ENCODE results near the gene MCOLN2.
A peak's percentile ranks its signal among the peaks of the same experiment; 100 is the strongest.

MCOLN2 gene

GRCh38 chr1:84973498-84974334 is 23.2 kb downstream of the MCOLN2 start:
- Histone ChIP-seq H4K20me1 (ENCODE audit: control insufficient read depth, insufficient read depth, low read depth, low read length) (no peaks in the 10 kb centered on the region), H3K27me3 (ENCODE audit: control insufficient read depth, low read length) (no peaks in the 10 kb centered on the region), H3K9me2 (replicated peaks; ENCODE audit: control insufficient read depth, low read length) (no peaks in the 10 kb centered on the region), H3K9me3 (ENCODE audit: control insufficient read depth, insufficient read depth, low read length) (no peaks in the 10 kb centered on the region), H3F3A (ENCODE audit: control insufficient read depth, insufficient read depth) (no peaks in the 10 kb centered on the region), H3K79me2 (ENCODE audit: control insufficient read depth, low read length) (peaks cover 74% of the 10 kb centered on the region), H3K4me2 (ENCODE audit: low read length) (peak overlapping the region; percentile 11; the same call in 1 of the 2 replicates), H3K4me3 (ENCODE audit: low read length) (no peak overlapping the region), H3K36me3 (ENCODE audit: control insufficient read depth, low read length) (peaks cover 21% of the 10 kb centered on the region), H3K4me1 (ENCODE audit: control insufficient read depth, low read length) (peaks cover 44% of the 10 kb centered on the region), H3K27ac (ENCODE audit: low read depth, low read length) (no peak overlapping the region)
- TF ChIP-seq CTCF (IDR thresholded peaks at IDR 0.05; ENCODE audit: low read depth, low read length, poor library complexity, severe bottlenecking) = no peak
- TF ChIP-seq EZH2phosphoT487 (IDR thresholded peaks at IDR 0.05; ENCODE audit: borderline replicate concordance, low read length) = no peak

GRCh38 chr1:84972377-84972987 is 24.4 kb downstream of the MCOLN2 start:
- Histone ChIP-seq H3F3A (ENCODE audit: control insufficient read depth, insufficient read depth) (no peaks in the 10 kb centered on the region), H3K4me1 (ENCODE audit: control insufficient read depth, low read length) (peaks cover 44% of the 10 kb centered on the region), H3K9me2 (replicated peaks; ENCODE audit: control insufficient read depth, low read length) (no peaks in the 10 kb centered on the region), H3K4me2 (ENCODE audit: low read length) (peak overlapping the region; percentile 6; the same call in 1 of the 2 replicates), H3K27ac (ENCODE audit: low read depth, low read length) (no peak overlapping the region), H3K27me3 (ENCODE audit: control insufficient read depth, low read length) (no peaks in the 10 kb centered on the region), H3K79me2 (ENCODE audit: control insufficient read depth, low read length) (peaks cover 63% of the 10 kb centered on the region), H3K36me3 (ENCODE audit: control insufficient read depth, low read length) (peaks cover 24% of the 10 kb centered on the region), H4K20me1 (ENCODE audit: control insufficient read depth, insufficient read depth, low read depth, low read length) (no peaks in the 10 kb centered on the region), H3K4me3 (ENCODE audit: low read length) (no peak overlapping the region), H3K9me3 (ENCODE audit: control insufficient read depth, insufficient read depth, low read length) (no peaks in the 10 kb centered on the region)
- TF ChIP-seq CTCF (IDR thresholded peaks at IDR 0.05; ENCODE audit: low read depth, low read length, poor library complexity, severe bottlenecking) (no peak), EZH2phosphoT487 (IDR thresholded peaks at IDR 0.05; ENCODE audit: borderline replicate concordance, low read length) (no peak)

- H3K9me2 ChIP-seq (replicated peaks; ENCODE audit: control insufficient read depth, low read length) = no peaks in the 10 kb centered on the region
- peaks cover 44% of the 10 kb centered on the region for H3K4me1 ChIP-seq (ENCODE audit: control insufficient read depth, low read length)
- no peaks in the 10 kb centered on the region for H3K27me3 ChIP-seq (ENCODE audit: control insufficient read depth, low read length)
- no peak overlapping the region for H3K27ac ChIP-seq (ENCODE audit: low read depth, low read length)
- no peaks in the 10 kb centered on the region for H3K9me3 ChIP-seq (ENCODE audit: control insufficient read depth, insufficient read depth, low read length)
- peak overlapping the region; percentile 6; the same call in 1 of the 2 replicates for H3K4me2 ChIP-seq (ENCODE audit: low read length)
- no peak for TF ChIP-seq EZH2phosphoT487 (IDR thresholded peaks at IDR 0.05; ENCODE audit: borderline replicate concordance, low read length)
- TF ChIP-seq CTCF (IDR thresholded peaks at IDR 0.05; ENCODE audit: low read depth, low read length, poor library complexity, severe bottlenecking) = no peak
- H3K36me3 ChIP-seq (ENCODE audit: control insufficient read depth, low read length) = peaks cover 24% of the 10 kb centered on the region
- no peaks in the 10 kb centered on the region for H4K20me1 ChIP-seq (ENCODE audit: control insufficient read depth, insufficient read depth, low read depth, low read length)
- H3F3A ChIP-seq (ENCODE audit: control insufficient read depth, insufficient read depth) = no peaks in the 10 kb centered on the region
- peaks cover 57% of the 10 kb centered on the region for H3K79me2 ChIP-seq (ENCODE audit: control insufficient read depth, low read length)
- no peak overlapping the region for H3K4me3 ChIP-seq (ENCODE audit: low read length)
Measured at GRCh38 chr1:84971957-84972356, 25.0 kb downstream of the MCOLN2 start.
